K562 (cell line): ENCODE results near the gene DPY30. TPM values are rescaled to one million over a fixed set of nuclear protein-coding genes. Genes with fewer than 3 reads are reported as not detected.

Source experiments
- EGR1 ChIP-seq: fragments of 450-650 bp; conservative IDR thresholded peaks from 2 replicates; pipeline ENCODE4 v1.6.1; 2017; ENCODE audit warnings: mild to moderate bottlenecking
- HDAC2 ChIP-seq: fragments of 450-650 bp; IDR thresholded peaks from 2 replicates; pipeline ENCODE4 v1.6.1; 2016; ENCODE audit warnings: mild to moderate bottlenecking
- JUN ChIP-seq, 2 experiments: sonication (generic) in 1 of 2; formaldehyde crosslinking in 1 of 2; IDR thresholded peaks; 2 replicates each; pipeline versions ENCODE4 v1.6.1 to v1.8.0; 2012 to 2022; ENCODE audit warnings: borderline replicate concordance in 2 of 2, mild to moderate bottlenecking in 2 of 2, improper control_type of control experiment in 1 of 2, low read depth in 1 of 2, low read length in 1 of 2, missing genetic modification reagents in 1 of 2
- KLF13 ChIP-seq: fragments of 450-650 bp; IDR thresholded peaks from 2 replicates; pipeline ENCODE4 v1.6.1; 2016; ENCODE audit warnings: missing genetic modification characterization, low read depth, mild to moderate bottlenecking, missing compliant biosample characterization, moderate library complexity, borderline replicate concordance
- MCM5 ChIP-seq: fragments of 450-650 bp; IDR thresholded peaks from 2 replicates; pipeline ENCODE4 v1.6.1; 2016; ENCODE audit warnings: low read depth
- NCOA2 ChIP-seq, 2 experiments: fragments of 450-650 bp; IDR thresholded peaks; 2 replicates each; pipeline ENCODE4 v1.6.1; 2018; ENCODE audit warnings: mild to moderate bottlenecking in 2 of 2, moderate library complexity in 1 of 2; ENCODE audit not compliant: partially characterized antibody in 2 of 2
- NR4A1 ChIP-seq, 2 experiments: fragments of 250-450 bp in 1 of 2; fragments of 450-650 bp in 1 of 2; sonication (Bioruptor Pico) in 1 of 2; IDR thresholded peaks; 2 replicates each; pipeline versions ENCODE4 v1.4.0 to v1.6.1; 2016 to 2020; ENCODE audit warnings: mild to moderate bottlenecking in 2 of 2, missing compliant biosample characterization in 1 of 2, missing genetic modification characterization in 1 of 2, moderate library complexity in 1 of 2
- SAFB ChIP-seq: fragments of 200-400 bp; formaldehyde crosslinking; IDR thresholded peaks from 2 replicates; pipeline ENCODE4 v1.6.1; 2017; ENCODE audit warnings: low read depth, low read length, borderline replicate concordance
- SMARCA4 ChIP-seq: fragments of 450-650 bp; IDR thresholded peaks from 2 replicates; pipeline ENCODE4 v1.6.1; 2016
- ZNF143 ChIP-seq: sonication (generic); formaldehyde crosslinking; IDR thresholded peaks from 2 replicates; pipeline ENCODE4 v1.9.0; 2022; ENCODE audit warnings: mild to moderate bottlenecking, missing genetic modification reagents
- ZNF239 ChIP-seq: fragments of 250-450 bp; sonication (Bioruptor Pico); IDR thresholded peaks from 2 replicates; pipeline ENCODE4 v1.4.0; 2020; ENCODE audit warnings: mild to moderate bottlenecking
- ZNF263 ChIP-seq: sonication (generic); formaldehyde crosslinking; IDR thresholded peaks from 2 replicates; pipeline ENCODE4 v1.8.0; 2022; ENCODE audit warnings: mild to moderate bottlenecking, missing genetic modification reagents, borderline replicate concordance
- ZNF57 ChIP-seq: fragments of 450-650 bp; formaldehyde crosslinking; IDR thresholded peaks from 2 replicates; pipeline ENCODE4 v1.4.0; 2020; ENCODE audit warnings: mild to moderate bottlenecking, moderate library complexity
- ZSCAN32 ChIP-seq: fragments of 450-650 bp; formaldehyde crosslinking; IDR thresholded peaks from 2 replicates; pipeline ENCODE4 v1.4.0; 2020; ENCODE audit warnings: mild to moderate bottlenecking, moderate library complexity
- polyA plus RNA-seq, 8 experiments: library from polyadenylated mRNA; depleted of rRNA in 4 of 8; stranded (reverse) in 5 of 8; unstranded in 3 of 8; fragments of >200 nt; fragmentation: Nextera tagmentation in 2 of 8; fragmentation: Illumina TruSeq in 1 of 8; extraction: Ambion mirVana in 2 of 8; extraction: Trizol in 1 of 8; gene quantifications; 2 replicates each; pipeline versions ENCODE4 v1.2.1 to v1.2.3, GENCODE V29; 2011 to 2014; ENCODE audit warnings: inconsistent platforms in 1 of 8, missing spikeins in 1 of 8
- total RNA-seq, 7 experiments: library from RNA; depleted of rRNA in 6 of 7; stranded (reverse); fragments of >200 nt in 6 of 7; fragmentation: Illumina TruSeq in 2 of 7; extraction: Trizol in 2 of 7; gene quantifications; 2 replicates each; pipeline versions ENCODE4 v1.2.1 to v1.2.3, GENCODE V29; 2011 to 2021; ENCODE audit warnings: low replicate concordance in 1 of 7
- TF ChIP-seq, protein P1 (sequence below): fragments of 450-650 bp; formaldehyde crosslinking; IDR thresholded peaks from 2 replicates; pipeline ENCODE4 v1.4.0; 2020; ENCODE audit warnings: mild to moderate bottlenecking
- TF ChIP-seq, protein P2 (sequence below): fragments of 250-450 bp; sonication (Bioruptor Pico); IDR thresholded peaks from 2 replicates; pipeline ENCODE4 v1.4.0; 2020
- TF ChIP-seq, protein P3 (sequence below): fragments of 250-450 bp; sonication (Bioruptor Pico); IDR thresholded peaks from 2 replicates; pipeline ENCODE4 v1.4.0; 2020; ENCODE audit warnings: borderline replicate concordance
- TF ChIP-seq, protein P4 (sequence below): fragments of 450-650 bp; conservative IDR thresholded peaks from 2 replicates; pipeline ENCODE4 v1.6.1; 2016; ENCODE audit warnings: missing genetic modification characterization, low read depth, mild to moderate bottlenecking, control low read depth, missing compliant biosample characterization

Gene DPY30
- total and polyA plus RNA-seq, 9 of the 15 experiments (the other 6 are each of a cell fraction or from before 2014, with no cell fraction given) = 64.6 to 402 (median 116) TPM

DNA sequence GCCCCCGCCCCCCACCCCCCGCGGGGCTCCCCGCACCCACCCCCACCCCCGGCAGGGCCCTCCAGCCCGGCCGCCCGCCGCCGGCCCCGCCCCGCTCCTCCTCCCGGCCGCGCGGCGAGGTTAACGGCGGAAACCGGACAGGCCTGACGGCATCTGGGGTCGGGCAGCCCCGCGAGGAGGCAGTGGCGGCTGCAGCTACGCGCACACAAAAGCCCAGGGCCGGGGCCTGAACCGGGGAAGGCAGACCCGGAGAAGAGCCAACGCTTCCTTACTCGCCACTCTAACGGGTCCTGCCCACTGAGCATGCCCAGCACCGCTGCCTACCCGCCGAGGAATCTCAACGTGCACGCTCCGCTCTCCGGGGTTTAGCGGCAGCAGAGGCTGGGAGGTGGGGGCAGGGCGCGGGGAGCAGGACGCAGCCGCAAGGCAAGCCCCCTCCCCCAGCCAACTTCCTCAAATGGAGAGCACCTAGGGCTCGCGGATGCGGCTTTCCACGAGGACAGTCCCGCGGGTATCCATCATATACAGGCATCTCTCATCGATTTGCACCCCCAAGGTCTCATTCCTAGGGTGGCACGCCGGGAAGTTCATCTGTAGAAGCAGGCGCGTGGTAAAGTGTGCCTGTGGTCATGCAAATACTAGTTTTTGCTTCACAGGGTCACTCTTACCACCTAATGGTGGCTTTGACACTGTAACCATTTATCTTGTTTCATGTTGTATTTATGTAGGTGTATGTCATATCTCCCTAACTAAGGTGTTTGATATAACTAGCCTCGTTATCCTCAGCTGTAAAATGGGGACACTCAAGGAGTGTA is 28.7 kb downstream of the DPY30 start, which contains the start of gene MEMO1 (continued):
- TF ChIP-seq KLF13 (tag) = peak; percentile 70
- TF ChIP-seq ZNF239 (CRISPR knock-in tag) = no peak
- peak; percentile 90 for TF ChIP-seq HDAC2
- 0 out of 2 replicates have a peak, but pooled peaks have one; percentile 6 for TF ChIP-seq JUN (IDR thresholded peaks at IDR 0.05; ENCODE audit: borderline replicate concordance, low read depth, low read length)
- no peak for TF ChIP-seq JUN (CRISPR knock-in tag; IDR thresholded peaks at IDR 0.05; ENCODE audit: borderline replicate concordance)
- no peak for TF ChIP-seq ZNF57 (CRISPR knock-in tag)
- peak; percentile 68; the same call in 1 of the 2 replicates for TF ChIP-seq SMARCA4
- TF ChIP-seq NCOA2 (IDR thresholded peaks at IDR 0.05; ENCODE audit: partially characterized antibody in 2 of 2) = no peak
- TF ChIP-seq, protein P1, sequence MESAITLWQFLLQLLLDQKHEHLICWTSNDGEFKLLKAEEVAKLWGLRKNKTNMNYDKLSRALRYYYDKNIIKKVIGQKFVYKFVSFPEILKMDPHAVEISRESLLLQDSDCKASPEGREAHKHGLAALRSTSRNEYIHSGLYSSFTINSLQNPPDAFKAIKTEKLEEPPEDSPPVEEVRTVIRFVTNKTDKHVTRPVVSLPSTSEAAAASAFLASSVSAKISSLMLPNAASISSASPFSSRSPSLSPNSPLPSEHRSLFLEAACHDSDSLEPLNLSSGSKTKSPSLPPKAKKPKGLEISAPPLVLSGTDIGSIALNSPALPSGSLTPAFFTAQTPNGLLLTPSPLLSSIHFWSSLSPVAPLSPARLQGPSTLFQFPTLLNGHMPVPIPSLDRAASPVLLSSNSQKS (CRISPR knock-in tag) = no peak
- peak; percentile 63; the same call in 1 of the 2 replicates for TF ChIP-seq ZNF263 (CRISPR knock-in tag)
- TF ChIP-seq, protein P2, sequence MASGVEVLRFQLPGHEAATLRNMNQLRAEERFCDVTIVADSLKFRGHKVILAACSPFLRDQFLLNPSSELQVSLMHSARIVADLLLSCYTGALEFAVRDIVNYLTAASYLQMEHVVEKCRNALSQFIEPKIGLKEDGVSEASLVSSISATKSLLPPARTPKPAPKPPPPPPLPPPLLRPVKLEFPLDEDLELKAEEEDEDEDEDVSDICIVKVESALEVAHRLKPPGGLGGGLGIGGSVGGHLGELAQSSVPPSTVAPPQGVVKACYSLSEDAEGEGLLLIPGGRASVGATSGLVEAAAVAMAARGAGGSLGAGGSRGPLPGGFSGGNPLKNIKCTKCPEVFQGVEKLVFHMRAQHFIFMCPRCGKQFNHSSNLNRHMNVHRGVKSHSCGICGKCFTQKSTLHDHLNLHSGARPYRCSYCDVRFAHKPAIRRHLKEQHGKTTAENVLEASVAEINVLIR (CRISPR knock-in tag) = peak; percentile 62
- TF ChIP-seq NR4A1 (CRISPR knock-in tag; IDR thresholded peaks at IDR 0.05) = 0 out of 2 replicates have a peak, but pooled peaks have one; percentile 15
- 0 out of 2 replicates have a peak, but pooled peaks have one; percentile 39 for TF ChIP-seq NR4A1 (tag; IDR thresholded peaks at IDR 0.05)
- TF ChIP-seq, protein P3, sequence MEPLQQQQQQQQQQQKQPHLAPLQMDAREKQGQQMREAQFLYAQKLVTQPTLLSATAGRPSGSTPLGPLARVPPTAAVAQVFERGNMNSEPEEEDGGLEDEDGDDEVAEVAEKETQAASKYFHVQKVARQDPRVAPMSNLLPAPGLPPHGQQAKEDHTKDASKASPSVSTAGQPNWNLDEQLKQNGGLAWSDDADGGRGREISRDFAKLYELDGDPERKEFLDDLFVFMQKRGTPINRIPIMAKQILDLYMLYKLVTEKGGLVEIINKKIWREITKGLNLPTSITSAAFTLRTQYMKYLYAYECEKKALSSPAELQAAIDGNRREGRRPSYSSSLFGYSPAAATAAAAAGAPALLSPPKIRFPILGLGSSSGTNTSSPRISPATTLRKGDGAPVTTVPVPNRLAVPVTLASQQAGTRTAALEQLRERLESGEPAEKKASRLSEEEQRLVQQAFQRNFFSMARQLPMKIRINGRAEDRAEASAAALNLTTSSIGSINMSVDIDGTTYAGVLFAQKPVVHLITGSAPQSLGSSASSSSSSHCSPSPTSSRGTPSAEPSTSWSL (CRISPR knock-in tag) = no peak
- TF ChIP-seq SAFB = no peak
- TF ChIP-seq EGR1 = peak; percentile 61
- no peak for TF ChIP-seq ZNF143
- TF ChIP-seq, protein P4, sequence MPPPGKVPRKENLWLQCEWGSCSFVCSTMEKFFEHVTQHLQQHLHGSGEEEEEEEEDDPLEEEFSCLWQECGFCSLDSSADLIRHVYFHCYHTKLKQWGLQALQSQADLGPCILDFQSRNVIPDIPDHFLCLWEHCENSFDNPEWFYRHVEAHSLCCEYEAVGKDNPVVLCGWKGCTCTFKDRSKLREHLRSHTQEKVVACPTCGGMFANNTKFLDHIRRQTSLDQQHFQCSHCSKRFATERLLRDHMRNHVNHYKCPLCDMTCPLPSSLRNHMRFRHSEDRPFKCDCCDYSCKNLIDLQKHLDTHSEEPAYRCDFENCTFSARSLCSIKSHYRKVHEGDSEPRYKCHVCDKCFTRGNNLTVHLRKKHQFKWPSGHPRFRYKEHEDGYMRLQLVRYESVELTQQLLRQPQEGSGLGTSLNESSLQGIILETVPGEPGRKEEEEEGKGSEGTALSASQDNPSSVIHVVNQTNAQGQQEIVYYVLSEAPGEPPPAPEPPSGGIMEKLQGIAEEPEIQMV (tag) = no peak
- no peak for TF ChIP-seq MCM5
- TF ChIP-seq ZSCAN32 (CRISPR knock-in tag) = no peak; the same call in 1 of the 2 replicates
